NCI-H2107 treated with DMSO at 0.1 percent for 48 hours (cell line): ENCODE measurements around the gene NEURL3.
"Not testable (repeated sequence)": the region's sequence is repeated elsewhere in the genome, so short reads cannot be mapped to it uniquely, and the experiment has no call there.

Experiments used
- DNase-seq: peaks from one replicate; lab custom pipeline; 2025; ENCODE audit not compliant: unreplicated experiment; lab: John Stamatoyannopoulos, UW

The NEURL3 gene

GRCh38 chr2:96505231-96505889 lies at the start of gene NEURL3:
TSS of gene NEURL3 (minus strand) at chr2:96505357. CDS start at chr2:96505286, 71 bp downstream.
- DNase-seq, result no peak

GRCh38 chr2:96554293-96555145 lies 49.4 kb upstream of the NEURL3 start:
- DNase-seq, result no peak

- DNase-seq, result not testable (repeated sequence)
Measured at GRCh38 chr2:96553957-96554292, 48.8 kb upstream of the NEURL3 start.

GRCh38 chr2:96553176-96553956 lies 48.2 kb upstream of the NEURL3 start:
- DNase-seq, result no peak

GRCh38 chr2:96552315-96553175 lies 47.4 kb upstream of the NEURL3 start:
- DNase-seq, result no peak

GRCh38 chr2:96551605-96552314 lies 46.6 kb upstream of the NEURL3 start:
- no peak for DNase-seq

GRCh38 chr2:96550787-96551604 lies 45.8 kb upstream of the NEURL3 start:
- no peak for DNase-seq

- DNase-seq, result no peak
Measured at GRCh38 chr2:96549967-96550786, 45.0 kb upstream of the NEURL3 start.

GRCh38 chr2:96549466-96549785 lies 44.3 kb upstream of the NEURL3 start:
- no peak for DNase-seq

GRCh38 chr2:96548558-96549465 lies 43.7 kb upstream of the NEURL3 start:
- DNase-seq, result no peak

- DNase-seq, result no peak
Measured at GRCh38 chr2:96547731-96548171, 42.6 kb upstream of the NEURL3 start.

- DNase-seq, result no peak
Measured at GRCh38 chr2:96547203-96547641, 42.1 kb upstream of the NEURL3 start.

- DNase-seq, result no peak
Measured at GRCh38 chr2:96546797-96547196, 41.6 kb upstream of the NEURL3 start.

- no peak for DNase-seq
Measured at GRCh38 chr2:96546321-96546720, 41.2 kb upstream of the NEURL3 start.

GRCh38 chr2:96542357-96542977 lies 37.3 kb upstream of the NEURL3 start:
- DNase-seq, result no peak

GRCh38 chr2:96541398-96542152 lies 36.4 kb upstream of the NEURL3 start:
- no peak for DNase-seq
